Activated CD4-positive, alpha-beta T cell treated with anti-CD3 and anti-CD28 coated beads, Interleukin-2, amount 50 U/mL, for 1 hour (primary cell): Measurements from ENCODE around the gene INTS1.
A peak's percentile ranks its signal among the peaks of the same experiment; 100 is the strongest.
"Not testable (repeated sequence)": the region's sequence is repeated elsewhere in the genome, so short reads cannot be mapped to it uniquely, and the experiment has no call there.

Source experiments
- DNase-seq: peaks from one replicate; pipeline ENCODE4 v3.0.0-alpha.2; 2020

INTS1 gene

GRCh38 chr7:1529383-1530116, 25.4 kb upstream of the INTS1 start:
- DNase-seq = no peak

- no peak for DNase-seq
Measured at GRCh38 chr7:1526271-1526754, 22.1 kb upstream of the INTS1 start.

DNA sequence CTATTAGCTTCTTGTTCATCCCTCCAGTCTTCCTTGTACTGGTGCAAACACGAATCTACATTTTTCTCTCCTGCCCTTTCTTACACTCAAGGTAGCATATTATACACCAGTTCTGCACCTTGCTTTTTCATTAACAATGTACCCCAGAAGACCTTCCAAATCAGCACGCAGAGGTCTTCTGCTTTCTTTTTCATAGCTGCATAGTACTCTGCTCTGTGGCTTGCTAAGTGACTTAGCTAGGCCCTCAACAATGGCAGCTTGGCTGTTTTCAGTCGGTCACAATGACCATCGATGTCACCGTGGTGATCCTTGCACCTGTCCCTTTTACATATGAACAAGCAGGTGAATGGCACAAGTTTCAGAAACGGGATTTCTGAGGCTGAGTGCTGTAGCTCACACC, 21.2 kb upstream of the INTS1 start:
- DNase-seq = no peak

DNA sequence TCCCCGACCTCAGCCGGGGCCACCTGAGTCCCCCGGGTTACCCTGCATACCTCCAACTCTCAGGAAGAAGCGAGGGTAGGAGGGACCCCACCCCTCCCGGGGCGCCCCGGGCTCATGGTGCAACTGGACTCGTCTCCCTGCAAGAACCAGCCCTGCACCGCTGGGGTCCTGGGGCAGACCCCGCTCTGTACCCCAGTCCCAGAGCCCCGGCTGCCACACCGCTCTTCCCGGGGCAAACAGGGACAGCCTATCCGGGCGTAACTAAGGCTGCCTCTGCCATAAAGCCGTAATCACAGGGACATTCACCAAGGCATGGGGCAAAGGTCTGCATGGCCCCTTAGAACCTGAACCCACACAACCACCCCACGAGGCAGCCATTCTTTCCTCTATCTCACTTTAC, 19.7 kb upstream of the INTS1 start:
- DNase-seq = no peak

- no peak for DNase-seq
Measured at GRCh38 chr7:1523208-1523607, 19.0 kb upstream of the INTS1 start.

- no peak for DNase-seq
Measured at GRCh38 chr7:1521456-1521855, 17.3 kb upstream of the INTS1 start.

DNA sequence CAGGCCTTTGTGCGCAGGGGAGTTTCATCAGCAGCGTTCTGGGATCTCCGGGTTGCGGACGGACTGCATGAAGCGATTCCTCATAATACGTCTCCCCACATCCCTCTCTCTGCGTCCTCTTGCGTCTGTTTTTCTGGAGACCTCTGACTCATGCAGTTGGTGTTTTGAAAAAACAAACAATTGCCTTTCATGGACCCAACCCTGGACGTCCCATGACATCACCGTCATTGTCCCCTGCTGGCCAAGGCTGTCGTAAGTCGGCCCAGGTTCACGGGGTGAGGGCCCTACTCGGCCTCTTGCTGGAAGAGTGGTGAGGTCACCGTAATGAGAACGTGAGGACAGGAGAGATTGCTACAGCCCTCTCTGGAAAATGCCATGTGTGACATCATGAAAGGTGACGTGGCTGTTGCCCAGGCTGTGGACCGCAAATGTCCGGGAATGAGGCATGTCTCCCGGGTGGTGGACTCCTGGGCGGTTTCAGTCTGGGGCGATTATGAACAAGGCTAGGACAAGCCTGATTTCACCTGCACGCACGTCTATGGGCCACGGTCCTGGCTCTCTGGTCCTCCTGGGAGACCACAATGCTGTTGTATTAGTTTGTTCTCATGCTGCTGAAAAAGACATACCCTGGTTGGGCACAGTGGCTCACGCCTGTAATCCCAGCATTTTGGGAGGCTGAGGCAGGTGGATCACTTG, 16.5 kb upstream of the INTS1 start:
- no peak for DNase-seq

GRCh38 chr7:1519322-1519922, 15.2 kb upstream of the INTS1 start:
- not testable (repeated sequence) for DNase-seq

DNA sequence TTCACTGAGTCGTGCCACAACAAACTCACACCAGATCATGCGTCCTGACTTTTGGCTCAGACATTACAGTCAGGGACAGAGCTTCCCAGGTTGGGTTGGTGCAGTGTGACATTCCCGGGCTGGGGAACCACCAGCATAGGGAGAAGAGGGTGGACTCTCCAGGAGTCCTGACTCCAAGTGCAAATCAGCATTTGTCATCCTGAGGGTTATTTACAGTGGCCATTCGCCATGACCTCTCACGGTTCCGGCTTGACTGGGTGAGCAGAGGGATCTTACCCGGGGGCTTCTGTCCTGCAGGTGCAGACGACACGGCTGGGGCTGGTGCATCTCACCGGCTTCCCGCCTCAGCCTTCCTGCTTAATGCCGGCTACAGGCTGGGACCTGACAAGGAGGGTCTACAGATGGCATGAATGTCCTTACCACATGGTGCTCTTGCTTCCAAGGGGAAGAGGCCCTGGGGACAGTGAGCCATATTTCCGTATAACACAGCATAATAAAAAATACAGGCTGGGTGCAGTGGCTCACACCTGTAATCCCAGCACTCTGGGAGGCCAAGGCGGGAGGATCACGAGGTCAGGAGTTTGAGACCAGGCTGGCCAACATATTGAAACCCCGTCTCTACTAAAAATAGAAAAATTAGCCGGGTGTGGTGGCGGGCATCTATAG, 12.5 kb upstream of the INTS1 start:
- DNase-seq = no peak

GRCh38 chr7:1515509-1515967, 11.3 kb upstream of the INTS1 start:
- DNase-seq = not testable (repeated sequence)

DNA sequence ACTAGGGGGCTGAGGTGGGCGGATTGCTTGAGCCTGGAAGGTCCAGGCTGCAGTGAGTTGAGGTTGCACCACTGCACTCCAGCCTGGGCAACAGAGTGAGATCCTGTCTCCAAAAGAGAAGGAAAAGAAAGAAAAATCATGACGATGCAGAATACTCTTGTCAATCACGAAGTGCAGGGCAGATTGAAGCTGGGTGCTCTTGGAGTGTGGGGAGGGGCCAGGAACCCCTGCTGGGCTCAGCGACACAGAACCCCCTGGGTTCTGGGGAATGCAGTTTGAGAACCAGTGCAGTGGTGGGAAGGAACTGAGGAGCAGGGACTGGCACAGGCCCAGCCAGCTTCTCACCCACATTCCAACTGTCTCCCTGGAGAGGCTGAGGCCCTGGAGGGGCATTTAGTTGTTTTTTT, 10.8 kb upstream of the INTS1 start:
- no peak for DNase-seq

- no peak for DNase-seq
Measured at GRCh38 chr7:1514407-1514806, 10.2 kb upstream of the INTS1 start.

DNA sequence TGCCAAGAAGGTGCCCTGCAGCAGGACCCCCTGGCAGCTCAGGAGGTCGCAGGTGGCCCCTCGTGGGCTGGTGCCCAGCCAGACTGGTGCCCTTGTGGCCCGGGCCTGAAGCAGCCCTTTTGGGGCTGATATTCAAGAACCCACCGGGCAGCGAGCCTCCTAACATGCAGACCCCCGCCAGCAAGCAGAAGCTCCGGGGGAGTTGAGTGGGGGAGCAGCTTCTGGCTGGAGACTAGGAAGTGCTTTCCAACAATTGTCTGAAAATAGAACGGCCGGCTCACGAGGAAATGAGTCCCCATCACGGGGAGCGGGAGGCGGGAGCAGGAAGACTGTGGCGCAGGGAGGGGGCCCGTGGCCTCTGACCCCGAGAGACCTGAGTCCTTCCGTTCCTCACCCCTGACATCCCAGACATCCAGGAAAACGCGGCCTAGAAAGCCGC, 9.5 kb upstream of the INTS1 start:
- DNase-seq = no peak

DNA sequence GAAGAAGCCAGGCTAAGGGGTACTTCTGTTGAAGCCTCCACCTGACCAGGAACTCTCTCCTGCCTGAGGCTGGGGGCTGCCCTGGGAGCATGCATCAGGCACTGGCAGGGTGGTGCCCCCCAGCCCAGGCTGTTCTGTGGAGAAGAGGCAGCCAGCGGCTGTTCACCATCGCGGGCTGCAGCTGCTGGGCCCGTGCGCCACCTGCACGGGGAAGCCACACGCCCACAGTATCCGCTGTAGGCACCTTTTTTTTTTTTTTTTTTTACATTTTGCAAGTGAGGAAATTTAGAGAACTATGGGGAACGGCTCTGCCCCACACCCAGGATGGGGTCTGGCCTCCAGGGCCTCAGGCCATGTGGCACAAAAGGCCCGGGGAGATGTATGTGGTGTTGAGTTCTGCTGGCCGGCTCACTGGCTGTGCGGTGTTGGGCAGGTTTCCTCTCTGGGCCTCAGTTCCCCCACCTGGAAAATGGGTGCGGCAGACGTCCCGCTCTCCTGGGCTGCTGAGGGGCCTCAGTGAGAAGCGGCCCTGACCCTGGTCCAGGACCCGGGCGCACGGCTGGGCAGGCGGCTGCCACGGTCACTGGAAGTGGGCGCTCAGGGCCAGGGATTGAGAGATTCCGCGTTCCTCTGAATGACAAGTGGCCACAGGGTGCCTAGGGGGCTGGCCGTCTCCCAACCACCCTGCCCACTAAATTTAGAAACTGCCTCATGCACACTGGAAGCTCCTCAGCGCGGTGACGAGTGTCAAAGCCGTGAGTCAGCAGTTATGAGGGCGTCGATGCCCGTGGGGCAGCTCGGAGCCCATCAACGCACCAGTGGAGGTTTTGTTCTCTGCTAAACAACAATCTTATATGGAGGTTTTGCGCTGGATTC, 8.8 kb upstream of the INTS1 start:
- peak; percentile 44 for DNase-seq

DNA sequence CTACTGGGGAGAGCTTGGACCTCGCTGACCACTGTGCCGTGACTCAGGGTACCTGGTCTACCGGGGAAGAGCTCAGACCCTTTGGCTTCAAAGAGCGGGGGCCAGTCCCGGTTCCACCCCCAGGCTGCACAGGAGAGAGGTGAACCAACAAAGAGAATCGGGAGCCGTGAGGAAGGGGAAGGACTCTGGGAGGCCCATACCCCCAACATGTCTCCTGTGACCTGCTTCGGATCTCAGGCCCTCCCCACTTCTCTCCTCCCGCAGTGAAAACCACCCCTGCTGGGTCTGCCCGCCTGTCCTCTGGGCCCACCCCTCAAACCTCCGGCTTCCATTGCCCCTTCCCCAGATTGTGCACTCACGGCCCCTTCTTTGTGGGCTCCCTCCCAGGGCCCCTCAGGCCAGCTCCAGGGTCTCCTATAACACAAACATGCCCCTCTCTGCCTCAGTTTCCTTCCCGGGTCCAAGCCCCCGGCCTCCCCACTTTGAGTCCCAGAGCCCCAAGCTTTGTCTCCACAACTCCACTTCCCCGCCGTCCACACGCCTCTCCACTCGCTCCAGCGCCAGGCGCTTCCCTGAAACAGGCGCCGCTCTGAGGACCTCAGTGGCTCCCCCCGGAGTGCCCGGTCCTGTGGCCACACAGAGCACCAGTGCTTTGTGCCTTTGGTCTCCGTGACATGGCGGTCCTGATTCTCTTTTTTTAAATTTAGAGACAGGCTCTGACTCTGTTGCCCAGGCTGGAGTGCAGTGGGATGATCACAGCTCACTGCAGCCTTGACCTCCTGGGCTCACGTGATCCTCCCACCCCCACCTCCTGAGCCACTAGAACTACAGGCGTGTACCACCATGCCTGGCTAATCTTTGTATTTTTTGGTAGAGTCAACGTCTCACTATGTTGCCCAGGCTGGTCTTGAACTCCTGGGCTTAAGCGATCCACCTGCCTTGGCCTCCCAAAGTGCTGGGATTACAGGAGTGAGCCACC, 7.5 kb upstream of the INTS1 start:
- DNase-seq = no peak

- no peak for DNase-seq
Measured at GRCh38 chr7:1510780-1511154, 6.6 kb upstream of the INTS1 start.

- DNase-seq = no peak
Measured at GRCh38 chr7:1509226-1509625, 5.0 kb upstream of the INTS1 start.

GRCh38 chr7:1508277-1508758, 4.1 kb upstream of the INTS1 start:
- DNase-seq = no peak

DNA sequence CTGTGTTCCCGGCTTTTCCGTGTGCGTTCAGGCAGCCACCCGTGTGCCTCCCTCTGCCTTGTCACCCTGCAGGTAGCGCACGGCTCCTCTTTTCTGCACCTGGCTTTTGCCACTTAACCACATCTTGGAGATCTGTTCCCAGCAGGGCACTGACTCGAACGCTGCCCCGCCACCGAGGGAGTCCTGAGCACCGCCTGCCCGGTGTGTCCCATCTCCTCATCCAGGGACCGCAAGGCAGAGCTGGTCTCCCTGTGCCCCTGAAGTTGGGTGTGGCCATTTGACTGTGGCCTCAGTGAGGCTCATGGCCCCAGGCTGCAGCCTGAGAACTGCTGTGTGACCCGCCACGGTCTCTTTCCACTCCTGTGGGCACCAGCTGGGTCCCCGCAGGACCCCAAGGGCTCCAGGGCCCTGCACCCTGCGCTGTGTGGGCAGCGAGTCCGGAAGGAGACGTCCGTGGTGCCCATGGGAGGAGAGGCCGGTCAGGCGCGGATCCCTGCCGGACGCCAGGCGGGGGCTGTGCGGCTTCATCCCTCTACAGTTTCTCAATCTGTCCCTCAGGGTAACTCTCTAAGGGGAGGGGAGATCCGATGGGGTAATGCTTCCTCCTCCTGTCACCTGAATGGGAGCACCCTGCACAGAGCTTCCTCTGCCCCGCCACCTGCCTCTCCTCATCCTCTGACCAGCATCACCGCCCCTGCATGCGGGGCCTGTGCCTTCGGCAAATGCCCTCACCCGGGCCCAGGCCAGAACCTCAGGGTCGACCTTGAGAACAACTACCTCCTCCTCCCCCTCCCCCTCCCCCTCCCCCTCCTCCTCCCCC, 1.8 kb upstream of the INTS1 start:
- DNase-seq = no peak

GRCh38 chr7:1503390-1503789, 799 bp downstream of the INTS1 start:
- DNase-seq = no peak
